NB4 (cell line): ENCODE measurements around the gene ADGRG2.
"Not testable (repeated sequence)": the region's sequence is repeated elsewhere in the genome, so short reads cannot be mapped to it uniquely, and the experiment has no call there.

Experiments used
- MYC ChIP-seq: IDR thresholded peaks from 2 replicates; pipeline ENCODE4 v1.6.1; 2011; ENCODE audit warnings: low read depth, low read length
- POLR2A ChIP-seq: IDR thresholded peaks from 2 replicates; pipeline ENCODE4 v1.6.1; 2011; ENCODE audit warnings: mild to moderate bottlenecking; ENCODE audit not compliant: insufficient read length; ENCODE audit errors: extremely low read depth
- TF ChIP-seq, protein P1 (sequence below): IDR thresholded peaks from one replicate; pipeline ENCODE4 v1.5.1; 2012; ENCODE audit warnings: low read depth, low read length
- TF ChIP-seq, protein P2 (sequence below): IDR thresholded peaks from 2 replicates; pipeline ENCODE4 v1.6.1; 2011; ENCODE audit warnings: low read depth, low read length

DNA sequence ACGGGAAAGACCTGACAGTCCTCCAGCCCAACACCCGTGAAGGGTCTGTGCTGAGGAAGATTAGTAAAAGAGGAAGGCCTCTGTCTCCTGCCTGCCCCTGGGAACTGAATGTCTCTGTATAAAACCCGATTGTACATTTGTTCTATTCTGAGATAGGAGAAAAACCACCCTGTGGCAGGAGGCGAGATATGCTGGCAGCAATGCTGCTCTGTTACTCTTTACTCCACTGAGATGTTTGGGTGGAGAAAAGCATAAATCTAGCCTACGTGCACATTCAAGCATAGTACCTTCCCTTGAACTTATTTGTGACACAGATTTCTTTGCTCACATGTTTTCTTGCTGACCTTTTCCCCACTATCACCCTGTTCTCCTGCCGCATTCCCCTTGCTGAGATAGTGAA, 142.0 kb downstream of the ADGRG2 start:
- not testable (repeated sequence) for TF ChIP-seq POLR2A, MYC
- TF ChIP-seq, protein P1, sequence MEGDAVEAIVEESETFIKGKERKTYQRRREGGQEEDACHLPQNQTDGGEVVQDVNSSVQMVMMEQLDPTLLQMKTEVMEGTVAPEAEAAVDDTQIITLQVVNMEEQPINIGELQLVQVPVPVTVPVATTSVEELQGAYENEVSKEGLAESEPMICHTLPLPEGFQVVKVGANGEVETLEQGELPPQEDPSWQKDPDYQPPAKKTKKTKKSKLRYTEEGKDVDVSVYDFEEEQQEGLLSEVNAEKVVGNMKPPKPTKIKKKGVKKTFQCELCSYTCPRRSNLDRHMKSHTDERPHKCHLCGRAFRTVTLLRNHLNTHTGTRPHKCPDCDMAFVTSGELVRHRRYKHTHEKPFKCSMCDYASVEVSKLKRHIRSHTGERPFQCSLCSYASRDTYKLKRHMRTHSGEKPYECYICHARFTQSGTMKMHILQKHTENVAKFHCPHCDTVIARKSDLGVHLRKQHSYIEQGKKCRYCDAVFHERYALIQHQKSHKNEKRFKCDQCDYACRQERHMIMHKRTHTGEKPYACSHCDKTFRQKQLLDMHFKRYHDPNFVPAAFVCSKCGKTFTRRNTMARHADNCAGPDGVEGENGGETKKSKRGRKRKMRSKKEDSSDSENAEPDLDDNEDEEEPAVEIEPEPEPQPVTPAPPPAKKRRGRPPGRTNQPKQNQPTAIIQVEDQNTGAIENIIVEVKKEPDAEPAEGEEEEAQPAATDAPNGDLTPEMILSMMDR = not testable (repeated sequence)
- TF ChIP-seq, protein P2, sequence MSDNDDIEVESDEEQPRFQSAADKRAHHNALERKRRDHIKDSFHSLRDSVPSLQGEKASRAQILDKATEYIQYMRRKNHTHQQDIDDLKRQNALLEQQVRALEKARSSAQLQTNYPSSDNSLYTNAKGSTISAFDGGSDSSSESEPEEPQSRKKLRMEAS = not testable (repeated sequence)
